GM12878 (cell line): ENCODE data around the gene GNLY. TPM values are rescaled to one million over a fixed set of nuclear protein-coding genes. Genes with fewer than 3 reads are reported as not detected.

Experiments
- ATAC-seq: fragments of 200-7000 bp; cut with Tn5 transposase; 3 replicates; pipeline ENCODE4 v1.9.1; 2020; ENCODE audit warnings: mild to moderate bottlenecking, moderate library complexity
- BruUV-seq: library from RNA; stranded (reverse); fragments of 400-500 nt; replicated peaks from 2 replicates; lab custom pipeline; 2021; lab: Mats Ljungman, UMichigan
- CTCF ChIA-PET: fragments of 300-600 bp; sonication (Branson Sonifier 250); formaldehyde crosslinking; extraction: SDS; loops from one replicate; lab custom pipeline; 2021; ENCODE audit warnings: inconsistent platforms; lab: Yijun Ruan, JAX
- POLR2A ChIA-PET: fragments of 350-600 bp; formaldehyde crosslinking; extraction: SDS; loops from one replicate; lab custom pipeline; 2021; ENCODE audit warnings: inconsistent platforms; lab: Charles Lee
- RAD21 ChIA-PET: fragments of 300-600 bp; sonication (Branson Sonifier 250); formaldehyde crosslinking; loops from one replicate; lab custom pipeline; 2023; ENCODE audit warnings: antibody characterized with exemption; ENCODE audit not compliant: unreplicated experiment; lab: Charles Lee
- SMC1A ChIA-PET: fragments of 300-600 bp; sonication (Branson Sonifier 250); formaldehyde crosslinking; loops from one replicate; lab custom pipeline; 2023; ENCODE audit not compliant: unreplicated experiment, uncharacterized antibody; lab: Charles Lee
- DNase-seq: peaks from one replicate; pipeline ENCODE4 v3.0.0-alpha.2; 2011; ENCODE audit warnings: low read depth, low spot score
- FAIRE-seq: peaks from 3 replicates; lab custom pipeline; 2011; peaks lifted over from hg19 to GRCh38; lab: Jason Lieb, UNC
- H2AFZ ChIP-seq: 2 replicates; pipeline ENCODE4 v1.6.0; 2011; ENCODE audit warnings: low read depth, low read length, control low read depth; ENCODE audit not compliant: control insufficient read depth
- H3K27ac ChIP-seq: 2 replicates; pipeline ENCODE4 v1.5.1; 2011; ENCODE audit warnings: control low read depth; ENCODE audit not compliant: control insufficient read depth, insufficient read depth
- H3K27me3 ChIP-seq, 2 experiments: replicated peaks in 1 of 2; 2 replicates each; pipeline versions ENCODE4 v1.6.0 to v1.6.1; 2011; ENCODE audit warnings: low read length in 1 of 2; ENCODE audit not compliant: control insufficient read depth in 2 of 2, insufficient read depth in 2 of 2
- H3K36me3 ChIP-seq, 2 experiments: 2 replicates each; pipeline ENCODE4 v1.5.1; 2011; ENCODE audit warnings: low read length in 1 of 2; ENCODE audit not compliant: control insufficient read depth in 2 of 2, insufficient read depth in 2 of 2
- H3K4me1 ChIP-seq: 2 replicates; pipeline ENCODE4 v1.6.1; 2011; ENCODE audit warnings: mild to moderate bottlenecking, low read length, moderate library complexity, mixed read lengths; ENCODE audit not compliant: control insufficient read depth, insufficient read depth
- H3K4me2 ChIP-seq: 2 replicates; pipeline ENCODE4 v1.6.0; 2011; ENCODE audit warnings: control low read depth; ENCODE audit not compliant: control insufficient read depth, insufficient read depth
- H3K4me3 ChIP-seq: fragments of 200-600 bp; sonication (generic); 2 replicates; pipeline ENCODE4 v1.5.1; 2016
- H3K79me2 ChIP-seq: 2 replicates; pipeline ENCODE4 v1.6.0; 2011; ENCODE audit warnings: low read length; ENCODE audit not compliant: control insufficient read depth, insufficient read depth
- H3K9ac ChIP-seq: 2 replicates; pipeline ENCODE4 v1.8.0; 2011; ENCODE audit warnings: low read length, control low read depth, mixed read lengths; ENCODE audit not compliant: control insufficient read depth, insufficient read depth
- H3K9me3 ChIP-seq: replicated peaks from 3 replicates; pipeline ENCODE4 v1.5.1; 2011; ENCODE audit warnings: mild to moderate bottlenecking, low read length; ENCODE audit not compliant: control insufficient read depth, insufficient read depth
- H4K20me1 ChIP-seq: 2 replicates; pipeline ENCODE4 v1.6.0; 2011; ENCODE audit not compliant: control insufficient read depth, insufficient read depth
- FOXM1 ChIP-seq: IDR thresholded peaks from 2 replicates; pipeline ENCODE4 v1.6.1; 2012; ENCODE audit warnings: low read depth, mild to moderate bottlenecking, inconsistent platforms, low read length, moderate library complexity
- IKZF2 ChIP-seq, 2 experiments: fragments of 450-650 bp; IDR thresholded peaks; 2 replicates each; pipeline ENCODE4 v1.6.1; 2017; ENCODE audit warnings: mild to moderate bottlenecking in 2 of 2, moderate library complexity in 2 of 2
- JUND ChIP-seq: IDR thresholded peaks from 2 replicates; pipeline ENCODE4 v1.6.1; 2012; ENCODE audit warnings: low read depth, mild to moderate bottlenecking, low read length, improper control_type of control experiment, moderate library complexity
- MTA2 ChIP-seq: fragments of 450-650 bp; IDR thresholded peaks from 2 replicates; pipeline ENCODE4 v1.6.1; 2016; ENCODE audit warnings: low read depth, mild to moderate bottlenecking, moderate library complexity
- NFIC ChIP-seq: IDR thresholded peaks from 2 replicates; pipeline ENCODE4 v1.6.1; 2012; ENCODE audit warnings: low read depth, mild to moderate bottlenecking, inconsistent platforms, low read length, moderate library complexity
- NR2C2 ChIP-seq: IDR thresholded peaks from 2 replicates; pipeline ENCODE4 v1.6.1; 2011; ENCODE audit warnings: borderline replicate concordance, low read depth; ENCODE audit not compliant: control insufficient read depth, insufficient read length
- POU2F2 ChIP-seq: IDR thresholded peaks from 3 replicates; pipeline ENCODE4 v1.6.1; 2011; ENCODE audit warnings: low read depth, mild to moderate bottlenecking, low read length, borderline replicate concordance
- RB1 ChIP-seq: fragments of 450-650 bp; formaldehyde crosslinking; IDR thresholded peaks from 2 replicates; pipeline ENCODE4 v1.6.1; 2017; ENCODE audit warnings: mild to moderate bottlenecking, borderline replicate concordance
- RFX5 ChIP-seq: IDR thresholded peaks from 2 replicates; pipeline ENCODE4 v1.6.1; 2011; ENCODE audit warnings: low read depth, low read length, improper control_type of control experiment
- SMAD5 ChIP-seq: IDR thresholded peaks from 2 replicates; pipeline ENCODE4 v1.6.1; 2016; ENCODE audit warnings: antibody characterized with exemption, low read depth
- SP1 ChIP-seq: IDR thresholded peaks from one replicate; pipeline ENCODE4 v1.6.1; 2011; ENCODE audit warnings: low read depth, low read length
- WGBS: methylation state at CpG from one replicate; pipeline ENCODE4 v1.1.6; 2016; ENCODE audit warnings: low lambda C conversion rate; ENCODE audit not compliant: insufficient replicate concordance, insufficient coverage; ENCODE audit errors: missing lambda C conversion rate; 5-methylcytosine and 5-hydroxymethylcytosine counted together
- in situ Hi-C: fragments of 300-500 bp; cut with MboI; formaldehyde crosslinking; loops from 9 replicates; pipeline ENCODE4 v1.14.3; 2018; ENCODE audit warnings: mixed read lengths
- intact Hi-C: fragments of 100-400 bp; cut with micrococcal nuclease; formaldehyde crosslinking; loops from one replicate; pipeline ENCODE4 v1.14.2; 2022; ENCODE audit not compliant: unreplicated experiment
- polyA plus RNA-seq, 11 experiments: library from polyadenylated mRNA; depleted of rRNA in 4 of 11; unstranded in 6 of 11; stranded (reverse) in 5 of 11; fragments of >200 nt; fragmentation: Nextera tagmentation in 4 of 11; fragmentation: Illumina TruSeq in 1 of 11; extraction: Ambion mirVana in 4 of 11; extraction: Trizol in 1 of 11; gene quantifications; 1 replicate in 1 of 11; 2 replicates in 10 of 11; pipeline versions ENCODE4 v1.2.1 to v1.2.3, GENCODE V29; 2011 to 2016; ENCODE audit warnings: inconsistent platforms in 2 of 11, missing spikeins in 2 of 11, low read depth in 1 of 11
- total RNA-seq, 4 experiments: library from RNA; depleted of rRNA in 3 of 4; stranded (reverse); fragments of >200 nt in 3 of 4; fragmentation: Illumina TruSeq in 1 of 4; extraction: Trizol in 1 of 4; gene quantifications; 2 replicates each; pipeline versions ENCODE4 v1.2.1 to v1.2.3, GENCODE V29; 2013 to 2021
- TF ChIP-seq, protein P1 (sequence below): IDR thresholded peaks from 2 replicates; pipeline ENCODE4 v1.6.1; 2011; ENCODE audit warnings: low read depth, low read length, improper control_type of control experiment, borderline replicate concordance
- TF ChIP-seq, protein P2 (sequence below): fragments of 450-650 bp; IDR thresholded peaks from 2 replicates; pipeline ENCODE4 v1.6.1; 2018; ENCODE audit warnings: borderline replicate concordance, mild to moderate bottlenecking; ENCODE audit not compliant: partially characterized antibody
- TF ChIP-seq, protein P3 (sequence below): IDR thresholded peaks from 2 replicates; pipeline ENCODE4 v1.6.1; 2012; ENCODE audit warnings: mild to moderate bottlenecking, low read depth, low read length

GNLY gene
- total and polyA plus RNA-seq, 10 of the 15 experiments (the other 5 are each of a cell fraction or from before 2014, with no cell fraction given): 0.18 to 0.42 TPM; not detected in 8

DNA sequence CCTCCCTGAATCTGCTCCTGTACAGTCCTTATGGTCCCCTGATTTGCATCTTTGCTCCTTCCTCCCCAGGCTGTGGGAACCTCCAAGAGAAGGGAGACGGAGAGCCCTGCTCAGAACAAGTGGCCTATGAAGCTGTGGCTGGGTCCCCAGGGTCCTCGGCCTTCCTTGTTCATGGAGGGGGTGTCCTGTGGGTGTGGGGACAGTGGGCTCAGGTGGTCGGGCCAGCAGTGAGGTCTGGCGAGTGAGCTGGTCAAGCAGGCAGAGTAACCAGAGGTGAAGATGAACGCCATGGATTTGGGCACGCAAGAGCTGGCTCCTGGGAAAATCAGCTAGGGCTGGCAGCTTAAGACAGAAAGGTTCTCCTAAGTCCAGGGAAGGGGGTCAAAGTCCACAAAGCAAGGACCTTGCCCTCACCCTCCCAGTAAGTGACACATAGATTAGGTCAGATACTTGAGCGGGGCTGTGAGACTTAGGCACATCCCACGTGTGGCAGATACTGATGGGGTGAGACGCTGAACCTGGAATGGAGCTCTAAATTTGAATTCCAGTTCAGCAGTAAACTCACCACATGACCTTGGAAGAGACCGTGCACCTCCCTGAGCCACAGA lies 24.8 kb downstream of the GNLY start (continued):
- TF ChIP-seq MTA2 (no peak), RB1 (no peak), IKZF2 (IDR thresholded peaks at IDR 0.05) (no peak)
- TF ChIP-seq, protein P1, sequence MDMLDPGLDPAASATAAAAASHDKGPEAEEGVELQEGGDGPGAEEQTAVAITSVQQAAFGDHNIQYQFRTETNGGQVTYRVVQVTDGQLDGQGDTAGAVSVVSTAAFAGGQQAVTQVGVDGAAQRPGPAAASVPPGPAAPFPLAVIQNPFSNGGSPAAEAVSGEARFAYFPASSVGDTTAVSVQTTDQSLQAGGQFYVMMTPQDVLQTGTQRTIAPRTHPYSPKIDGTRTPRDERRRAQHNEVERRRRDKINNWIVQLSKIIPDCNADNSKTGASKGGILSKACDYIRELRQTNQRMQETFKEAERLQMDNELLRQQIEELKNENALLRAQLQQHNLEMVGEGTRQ: no peak

GRCh38 chr2:85719609-85720240 lies 25.6 kb downstream of the GNLY start:
- no peak overlapping the region for H2AFZ ChIP-seq
- H4K20me1 ChIP-seq: no peaks in the 10 kb centered on the region
- no peak overlapping the region for H3K27ac ChIP-seq
- no peaks in the 10 kb centered on the region for H3K4me1 ChIP-seq
- WGBS: 61% methylated on average over 6 of the region's 6 CpGs
- ChIA-PET RAD21 (interaction anchor here (0.7 to 1.5 kb wide), 3 partner anchors 9 to 97 kb away, joined by 3 to 4 read pairs (median 3); no protein-coding TSS in a partner anchor), CTCF (interaction anchor here (0.5 to 3.8 kb wide), 13 partner anchors 10 to 108 kb away, joined by 3 to 27 read pairs (median 4); partner anchors contain the start of gene C2orf68), POLR2A (interaction anchor here (0.5 to 0.7 kb wide), 3 partner anchors 12 to 227 kb away, joined by 3 to 6 read pairs (median 3); no protein-coding TSS in a partner anchor), SMC1A (interaction anchor here (0.7 to 3.6 kb wide), 5 partner anchors 9 to 96 kb away, joined by 3 to 22 read pairs (median 3); no protein-coding TSS in a partner anchor)
- BruUV-seq: no TSS peak
- in situ Hi-C loops: loop anchor here (10.0 kb wide), 1 partner anchor 95 kb away; no protein-coding TSS in a partner anchor
- no peaks in the 10 kb centered on the region; the same call in 2 of the 3 replicates for H3K9me3 ChIP-seq
- FAIRE-seq (no peak), DNase-seq (no peak), ATAC-seq (no peak)
- H3K79me2 ChIP-seq: no peaks in the 10 kb centered on the region
- H3K9ac ChIP-seq: no peak overlapping the region
- no peak overlapping the region for H3K4me2 ChIP-seq
- no peaks in the 10 kb centered on the region for H3K36me3 ChIP-seq
- no peak overlapping the region for H3K4me3 ChIP-seq
- H3K27me3 ChIP-seq: peaks cover 0 to 2% of the 10 kb centered on the region in 2 experiments; a peak in 2 of 4 replicates
- intact Hi-C loops: loop anchor here (5.0 kb wide), 1 partner anchor 82 kb away; no protein-coding TSS in a partner anchor
- no peak for TF ChIP-seq RFX5
- TF ChIP-seq JUND: no peak
- TF ChIP-seq, protein P2, sequence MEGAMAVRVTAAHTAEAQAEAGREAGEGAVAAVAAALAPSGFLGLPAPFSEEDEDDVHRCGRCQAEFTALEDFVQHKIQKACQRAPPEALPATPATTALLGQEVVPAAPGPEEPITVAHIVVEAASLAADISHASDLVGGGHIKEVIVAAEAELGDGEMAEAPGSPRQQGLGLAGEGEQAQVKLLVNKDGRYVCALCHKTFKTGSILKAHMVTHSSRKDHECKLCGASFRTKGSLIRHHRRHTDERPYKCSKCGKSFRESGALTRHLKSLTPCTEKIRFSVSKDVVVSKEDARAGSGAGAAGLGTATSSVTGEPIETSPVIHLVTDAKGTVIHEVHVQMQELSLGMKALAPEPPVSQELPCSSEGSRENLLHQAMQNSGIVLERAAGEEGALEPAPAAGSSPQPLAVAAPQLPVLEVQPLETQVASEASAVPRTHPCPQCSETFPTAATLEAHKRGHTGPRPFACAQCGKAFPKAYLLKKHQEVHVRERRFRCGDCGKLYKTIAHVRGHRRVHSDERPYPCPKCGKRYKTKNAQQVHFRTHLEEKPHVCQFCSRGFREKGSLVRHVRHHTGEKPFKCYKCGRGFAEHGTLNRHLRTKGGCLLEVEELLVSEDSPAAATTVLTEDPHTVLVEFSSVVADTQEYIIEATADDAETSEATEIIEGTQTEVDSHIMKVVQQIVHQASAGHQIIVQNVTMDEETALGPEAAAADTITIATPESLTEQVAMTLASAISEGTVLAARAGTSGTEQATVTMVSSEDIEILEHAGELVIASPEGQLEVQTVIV: no peak
- no peak for TF ChIP-seq SMAD5
- TF ChIP-seq FOXM1: no peak
- TF ChIP-seq POU2F2: no peak
- no peak for TF ChIP-seq NR2C2
- TF ChIP-seq, protein P3, sequence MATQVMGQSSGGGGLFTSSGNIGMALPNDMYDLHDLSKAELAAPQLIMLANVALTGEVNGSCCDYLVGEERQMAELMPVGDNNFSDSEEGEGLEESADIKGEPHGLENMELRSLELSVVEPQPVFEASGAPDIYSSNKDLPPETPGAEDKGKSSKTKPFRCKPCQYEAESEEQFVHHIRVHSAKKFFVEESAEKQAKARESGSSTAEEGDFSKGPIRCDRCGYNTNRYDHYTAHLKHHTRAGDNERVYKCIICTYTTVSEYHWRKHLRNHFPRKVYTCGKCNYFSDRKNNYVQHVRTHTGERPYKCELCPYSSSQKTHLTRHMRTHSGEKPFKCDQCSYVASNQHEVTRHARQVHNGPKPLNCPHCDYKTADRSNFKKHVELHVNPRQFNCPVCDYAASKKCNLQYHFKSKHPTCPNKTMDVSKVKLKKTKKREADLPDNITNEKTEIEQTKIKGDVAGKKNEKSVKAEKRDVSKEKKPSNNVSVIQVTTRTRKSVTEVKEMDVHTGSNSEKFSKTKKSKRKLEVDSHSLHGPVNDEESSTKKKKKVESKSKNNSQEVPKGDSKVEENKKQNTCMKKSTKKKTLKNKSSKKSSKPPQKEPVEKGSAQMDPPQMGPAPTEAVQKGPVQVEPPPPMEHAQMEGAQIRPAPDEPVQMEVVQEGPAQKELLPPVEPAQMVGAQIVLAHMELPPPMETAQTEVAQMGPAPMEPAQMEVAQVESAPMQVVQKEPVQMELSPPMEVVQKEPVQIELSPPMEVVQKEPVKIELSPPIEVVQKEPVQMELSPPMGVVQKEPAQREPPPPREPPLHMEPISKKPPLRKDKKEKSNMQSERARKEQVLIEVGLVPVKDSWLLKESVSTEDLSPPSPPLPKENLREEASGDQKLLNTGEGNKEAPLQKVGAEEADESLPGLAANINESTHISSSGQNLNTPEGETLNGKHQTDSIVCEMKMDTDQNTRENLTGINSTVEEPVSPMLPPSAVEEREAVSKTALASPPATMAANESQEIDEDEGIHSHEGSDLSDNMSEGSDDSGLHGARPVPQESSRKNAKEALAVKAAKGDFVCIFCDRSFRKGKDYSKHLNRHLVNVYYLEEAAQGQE: no peak
- no peak for TF ChIP-seq MTA2
- TF ChIP-seq SP1: no peak
- no peak for TF ChIP-seq NFIC
